AG10803 (cell line): ENCODE measurements around the gene NLRC4.
"Not testable (repeated sequence)": the region's sequence is repeated elsewhere in the genome, so short reads cannot be mapped to it uniquely, and the experiment has no call there.

Experiments
- DNase-seq: peaks from one replicate; pipeline ENCODE4 v3.0.0; 2010; ENCODE audit warnings: low read depth
- H3K4me3 ChIP-seq: 2 replicates; pipeline ENCODE4 v1.5.1; 2011; ENCODE audit warnings: mild to moderate bottlenecking, low read length, control low read depth
- TF ChIP-seq, protein P1 (sequence below): conservative IDR thresholded peaks from 2 replicates; pipeline ENCODE4 v1.5.1; 2011; ENCODE audit warnings: mild to moderate bottlenecking, low read length, control low read depth, inconsistent platforms

The NLRC4 gene, protein sequence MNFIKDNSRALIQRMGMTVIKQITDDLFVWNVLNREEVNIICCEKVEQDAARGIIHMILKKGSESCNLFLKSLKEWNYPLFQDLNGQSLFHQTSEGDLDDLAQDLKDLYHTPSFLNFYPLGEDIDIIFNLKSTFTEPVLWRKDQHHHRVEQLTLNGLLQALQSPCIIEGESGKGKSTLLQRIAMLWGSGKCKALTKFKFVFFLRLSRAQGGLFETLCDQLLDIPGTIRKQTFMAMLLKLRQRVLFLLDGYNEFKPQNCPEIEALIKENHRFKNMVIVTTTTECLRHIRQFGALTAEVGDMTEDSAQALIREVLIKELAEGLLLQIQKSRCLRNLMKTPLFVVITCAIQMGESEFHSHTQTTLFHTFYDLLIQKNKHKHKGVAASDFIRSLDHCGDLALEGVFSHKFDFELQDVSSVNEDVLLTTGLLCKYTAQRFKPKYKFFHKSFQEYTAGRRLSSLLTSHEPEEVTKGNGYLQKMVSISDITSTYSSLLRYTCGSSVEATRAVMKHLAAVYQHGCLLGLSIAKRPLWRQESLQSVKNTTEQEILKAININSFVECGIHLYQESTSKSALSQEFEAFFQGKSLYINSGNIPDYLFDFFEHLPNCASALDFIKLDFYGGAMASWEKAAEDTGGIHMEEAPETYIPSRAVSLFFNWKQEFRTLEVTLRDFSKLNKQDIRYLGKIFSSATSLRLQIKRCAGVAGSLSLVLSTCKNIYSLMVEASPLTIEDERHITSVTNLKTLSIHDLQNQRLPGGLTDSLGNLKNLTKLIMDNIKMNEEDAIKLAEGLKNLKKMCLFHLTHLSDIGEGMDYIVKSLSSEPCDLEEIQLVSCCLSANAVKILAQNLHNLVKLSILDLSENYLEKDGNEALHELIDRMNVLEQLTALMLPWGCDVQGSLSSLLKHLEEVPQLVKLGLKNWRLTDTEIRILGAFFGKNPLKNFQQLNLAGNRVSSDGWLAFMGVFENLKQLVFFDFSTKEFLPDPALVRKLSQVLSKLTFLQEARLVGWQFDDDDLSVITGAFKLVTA

DNA sequence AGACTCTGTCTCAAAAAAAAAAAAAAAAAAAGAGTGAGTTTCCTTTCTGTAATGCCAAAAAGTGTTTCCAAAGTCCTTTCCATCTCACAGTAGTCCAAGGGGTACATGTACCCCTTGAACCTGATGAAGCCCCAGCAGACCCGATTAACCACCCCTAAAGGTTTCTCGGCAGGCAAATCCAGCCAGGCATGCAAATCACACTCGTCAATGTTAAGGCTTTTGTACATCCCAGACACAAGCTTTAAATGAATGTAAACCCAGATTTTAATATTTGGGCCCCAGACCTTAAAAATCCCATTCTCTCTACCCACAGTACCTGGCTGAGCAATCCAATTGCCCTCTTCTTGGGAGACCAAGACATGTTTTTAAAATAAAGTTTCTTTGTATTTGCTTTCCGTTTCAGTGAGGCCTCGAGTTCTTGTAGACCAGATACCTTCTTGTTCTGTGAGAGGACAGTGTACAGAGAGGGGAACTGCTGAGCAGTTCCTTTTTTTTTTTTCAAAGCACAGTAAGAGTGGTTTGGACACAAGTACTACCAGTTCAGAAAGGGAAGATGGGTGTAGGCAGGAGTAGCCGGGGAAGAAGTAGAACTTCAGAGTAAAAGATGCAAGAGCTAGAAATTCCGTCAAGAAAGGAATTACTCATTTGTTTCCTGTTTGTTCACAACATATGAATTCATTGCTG is at the start of gene NLRC4:
Gene NLRC4 (minus strand): TSS at position 465 of the 684 bp plus-strand sequence. CDS start 8,111 bp downstream, outside the sequence.
- H3K4me3 ChIP-seq: no peak within 1 kb of the TSS
- no peak for DNase-seq
- TF ChIP-seq, protein P1, sequence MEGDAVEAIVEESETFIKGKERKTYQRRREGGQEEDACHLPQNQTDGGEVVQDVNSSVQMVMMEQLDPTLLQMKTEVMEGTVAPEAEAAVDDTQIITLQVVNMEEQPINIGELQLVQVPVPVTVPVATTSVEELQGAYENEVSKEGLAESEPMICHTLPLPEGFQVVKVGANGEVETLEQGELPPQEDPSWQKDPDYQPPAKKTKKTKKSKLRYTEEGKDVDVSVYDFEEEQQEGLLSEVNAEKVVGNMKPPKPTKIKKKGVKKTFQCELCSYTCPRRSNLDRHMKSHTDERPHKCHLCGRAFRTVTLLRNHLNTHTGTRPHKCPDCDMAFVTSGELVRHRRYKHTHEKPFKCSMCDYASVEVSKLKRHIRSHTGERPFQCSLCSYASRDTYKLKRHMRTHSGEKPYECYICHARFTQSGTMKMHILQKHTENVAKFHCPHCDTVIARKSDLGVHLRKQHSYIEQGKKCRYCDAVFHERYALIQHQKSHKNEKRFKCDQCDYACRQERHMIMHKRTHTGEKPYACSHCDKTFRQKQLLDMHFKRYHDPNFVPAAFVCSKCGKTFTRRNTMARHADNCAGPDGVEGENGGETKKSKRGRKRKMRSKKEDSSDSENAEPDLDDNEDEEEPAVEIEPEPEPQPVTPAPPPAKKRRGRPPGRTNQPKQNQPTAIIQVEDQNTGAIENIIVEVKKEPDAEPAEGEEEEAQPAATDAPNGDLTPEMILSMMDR: no peak

DNA sequence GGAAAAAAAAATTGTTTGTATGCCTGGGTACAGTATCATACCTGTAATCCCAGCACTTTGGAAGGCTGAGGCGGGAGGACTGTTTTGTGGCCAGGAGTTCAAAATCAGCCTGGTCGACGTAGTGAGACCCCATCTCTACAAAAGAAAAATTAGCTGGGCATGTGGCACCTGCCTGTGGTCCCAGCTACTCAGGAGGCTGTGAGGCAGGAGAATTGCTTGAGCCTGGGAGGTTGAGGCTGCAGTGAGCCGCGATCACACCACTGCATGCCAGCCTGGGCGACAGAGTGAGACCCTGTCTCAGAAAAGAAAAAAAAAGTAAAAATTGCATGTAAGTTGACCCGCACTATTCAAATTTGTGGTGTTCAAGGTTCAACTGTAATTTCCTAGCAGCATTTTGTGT is 45.9 kb upstream of the NLRC4 start:
- H3K4me3 ChIP-seq: no peak overlapping the region
- TF ChIP-seq, protein P1: no peak
- no peak for DNase-seq

DNA sequence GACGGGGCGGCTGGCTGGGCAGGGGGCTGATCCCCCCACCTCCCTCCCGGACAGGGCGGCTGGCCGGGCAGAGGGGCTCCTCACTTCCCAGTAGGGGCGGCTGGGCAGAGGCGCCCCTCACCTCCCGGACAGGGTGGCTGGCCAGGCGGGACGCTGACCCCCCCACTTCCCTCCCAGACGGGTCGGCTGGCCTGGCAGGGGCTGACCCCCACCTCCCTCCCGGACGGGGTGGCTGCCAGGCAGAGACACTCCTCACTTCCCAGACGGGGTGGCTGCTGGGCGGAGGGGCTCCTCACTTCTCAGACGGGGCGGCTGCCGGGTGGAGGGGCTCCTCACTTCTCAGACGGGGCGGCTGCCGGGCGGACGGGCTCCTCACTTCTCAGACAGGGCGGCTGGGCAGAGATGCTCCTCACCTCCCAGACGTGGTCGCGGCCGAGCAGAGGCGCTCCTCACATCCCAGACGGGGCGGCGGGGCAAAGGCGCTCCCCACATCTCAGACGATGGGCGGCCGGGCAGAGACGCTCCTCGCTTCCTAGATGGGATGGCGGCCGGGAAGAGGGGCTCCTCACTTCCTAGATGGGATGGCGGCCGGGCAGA is 29.4 kb upstream of the NLRC4 start:
- not testable (repeated sequence) for DNase-seq

DNA sequence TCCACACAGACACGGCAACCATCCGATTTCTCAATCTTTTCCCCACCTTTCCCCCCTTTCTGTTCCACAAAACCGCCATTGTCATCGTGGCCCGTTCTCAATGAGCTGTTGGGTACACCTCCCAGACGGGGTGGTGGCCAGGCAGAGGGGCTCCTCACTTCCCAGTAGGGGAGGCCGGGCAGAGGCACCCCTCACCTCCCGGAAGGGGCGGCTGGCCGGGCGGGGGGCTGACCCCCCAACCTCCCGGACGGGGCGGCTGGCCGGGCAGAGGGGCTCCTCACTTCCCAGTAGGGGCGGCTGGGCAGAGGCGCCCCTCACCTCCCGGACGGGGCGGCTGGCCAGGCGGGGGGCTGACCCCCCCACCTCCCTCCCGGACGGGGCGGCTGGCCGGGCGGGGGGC is 28.8 kb upstream of the NLRC4 start:
- not testable (repeated sequence) for H3K4me3 ChIP-seq, DNase-seq

More for the DNA sequence above, 29.4 kb upstream of the NLRC4 start:
- not testable (repeated sequence) for H3K4me3 ChIP-seq

DNA sequence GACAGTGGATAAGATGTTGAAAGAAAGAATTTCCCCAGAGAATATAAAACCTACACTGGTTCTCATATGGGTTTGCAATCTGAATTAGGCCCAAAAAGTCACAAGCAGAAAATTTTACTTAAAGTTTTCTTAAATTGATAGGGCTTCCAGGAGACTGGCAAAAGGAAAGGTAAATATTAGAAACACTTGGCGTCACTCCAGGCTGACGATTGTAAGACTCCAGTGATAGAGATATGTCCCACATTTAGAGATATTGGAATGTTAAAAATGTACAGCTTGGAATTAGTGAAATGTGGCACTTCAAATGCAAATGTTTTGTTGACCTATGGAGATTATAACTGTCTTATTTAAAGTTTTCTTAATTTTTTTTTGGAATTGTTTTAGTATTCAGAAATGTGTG is 27.1 kb upstream of the NLRC4 start:
- TF ChIP-seq, protein P1: no peak
- H3K4me3 ChIP-seq: no peak overlapping the region
- DNase-seq: no peak

DNA sequence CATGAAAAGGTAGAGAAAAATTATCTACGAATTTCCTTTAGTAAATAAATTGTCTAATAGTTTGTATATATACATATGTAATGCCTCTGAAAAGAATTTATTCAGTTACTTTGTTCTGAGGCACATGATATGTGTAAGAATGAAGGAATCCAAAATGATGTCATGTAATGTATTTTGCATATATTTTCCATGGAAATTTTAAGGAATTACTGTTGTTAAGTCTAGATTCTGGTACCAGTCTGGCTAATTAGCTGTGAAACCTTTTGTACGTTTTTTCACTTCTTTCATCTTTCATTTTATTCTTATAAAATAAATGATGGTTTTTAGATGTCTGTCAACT is 25.3 kb upstream of the NLRC4 start:
- no peak for DNase-seq
- TF ChIP-seq, protein P1: no peak

DNA sequence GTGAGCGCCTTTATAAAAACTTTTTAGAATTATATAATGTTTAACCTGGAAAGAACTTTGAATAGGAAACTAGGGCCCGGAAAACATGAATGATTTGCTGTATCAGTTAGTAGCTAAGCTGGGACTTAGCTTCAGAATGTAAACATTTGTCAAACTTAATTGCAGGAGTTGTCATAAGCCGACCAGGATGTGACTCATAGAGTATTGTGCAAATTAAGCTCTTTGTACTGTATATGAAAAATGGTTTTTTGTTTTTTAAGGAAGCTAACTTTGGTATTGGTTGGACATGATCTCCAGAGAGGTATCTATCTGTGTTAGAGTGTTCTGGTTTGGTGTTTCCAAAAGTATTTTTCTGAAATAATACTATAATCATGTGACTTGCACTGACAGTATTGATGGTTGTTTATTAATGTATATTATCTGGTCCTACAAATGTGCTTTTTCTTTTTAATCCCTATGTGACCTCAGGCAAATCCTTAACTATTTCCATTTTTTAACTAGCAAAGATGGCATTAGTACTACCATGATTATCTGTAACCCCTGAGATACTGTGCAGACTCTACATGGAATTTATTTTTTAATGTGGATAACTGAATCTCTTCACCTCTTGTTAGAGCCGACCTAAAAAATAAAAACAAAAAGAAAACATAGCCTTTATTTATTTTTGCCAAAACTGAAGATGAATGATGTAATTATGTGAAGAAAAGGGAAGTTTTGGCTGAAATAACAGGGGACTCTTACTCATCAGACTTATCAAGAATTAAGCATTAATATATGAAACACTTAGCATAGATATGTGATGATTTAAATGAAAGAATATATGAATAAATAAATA is 24.7 kb upstream of the NLRC4 start:
- TF ChIP-seq, protein P1: no peak
- DNase-seq: peak; percentile 72
- H3K4me3 ChIP-seq: no peak overlapping the region

More for the DNA sequence above, 25.3 kb upstream of the NLRC4 start:
- no peak overlapping the region for H3K4me3 ChIP-seq
